ENCODE results near the gene GBP3.
"Not testable (repeated sequence)": the region's sequence is repeated elsewhere in the genome, so short reads cannot be mapped to it uniquely, and the experiment has no call there.

The GBP3 gene

DNA sequence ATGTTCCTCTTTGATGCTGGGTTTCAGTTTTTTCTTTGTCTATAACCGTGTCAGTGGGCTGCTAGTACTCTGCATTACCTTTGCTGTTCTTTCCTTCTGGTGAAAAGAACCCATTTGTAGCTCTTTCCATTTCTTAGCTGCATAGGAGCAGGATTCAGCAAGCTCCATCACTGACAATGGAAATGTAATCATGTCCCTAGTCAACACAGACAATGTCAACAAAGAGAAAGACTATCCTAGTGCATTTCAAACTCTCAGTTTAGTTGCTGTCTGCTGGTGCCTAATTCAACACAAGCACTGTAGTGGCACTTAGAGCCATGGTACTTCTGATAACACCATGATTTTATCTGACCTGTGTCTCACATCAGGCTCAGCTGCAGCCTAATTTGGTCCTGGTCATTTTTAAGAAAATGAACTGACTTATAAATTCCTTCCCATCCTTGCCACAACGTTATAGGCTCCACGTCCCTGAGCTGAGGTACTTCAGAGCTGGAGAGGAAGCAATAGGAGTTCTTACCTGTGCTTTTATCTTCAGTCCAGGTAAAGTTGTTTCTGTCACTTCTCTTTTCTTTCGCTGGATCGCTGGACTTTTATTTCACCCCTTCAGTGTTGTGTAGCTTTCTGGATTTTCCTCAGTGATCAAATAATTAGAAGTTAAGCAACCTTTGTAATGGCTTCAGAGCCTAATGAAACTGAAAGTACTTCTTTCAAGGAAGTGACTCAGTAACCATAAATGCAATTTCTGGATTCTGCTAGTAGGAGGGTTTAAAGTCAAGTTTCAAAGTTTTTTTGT lies at the start of gene GBP3:
Gene GBP3 (minus strand): TSS at position 700 of the 793 bp plus-strand sequence. CDS start 2,145 bp downstream, outside the sequence.
- FAIRE-seq, result peak; percentile 82

DNA sequence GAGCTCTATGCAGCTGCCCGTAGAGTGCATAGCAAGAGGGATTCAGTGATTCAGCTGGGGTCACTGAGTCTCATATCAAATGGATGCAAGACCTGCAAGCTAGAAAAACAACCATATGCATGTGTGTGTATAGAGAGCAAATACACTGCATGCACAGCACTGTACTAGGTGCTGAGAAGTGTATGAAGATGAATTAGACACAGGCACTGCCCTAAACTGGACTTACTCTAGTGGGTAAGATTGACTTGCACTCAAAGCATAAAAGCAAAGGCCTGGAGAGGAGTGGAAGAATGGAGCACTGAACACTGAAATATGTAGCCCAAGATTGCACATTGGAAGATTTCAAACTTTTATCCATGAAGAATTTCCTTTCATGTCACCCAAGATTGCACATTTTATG lies 47.8 kb upstream of the GBP3 start:
- FAIRE-seq, result no peak

DNA sequence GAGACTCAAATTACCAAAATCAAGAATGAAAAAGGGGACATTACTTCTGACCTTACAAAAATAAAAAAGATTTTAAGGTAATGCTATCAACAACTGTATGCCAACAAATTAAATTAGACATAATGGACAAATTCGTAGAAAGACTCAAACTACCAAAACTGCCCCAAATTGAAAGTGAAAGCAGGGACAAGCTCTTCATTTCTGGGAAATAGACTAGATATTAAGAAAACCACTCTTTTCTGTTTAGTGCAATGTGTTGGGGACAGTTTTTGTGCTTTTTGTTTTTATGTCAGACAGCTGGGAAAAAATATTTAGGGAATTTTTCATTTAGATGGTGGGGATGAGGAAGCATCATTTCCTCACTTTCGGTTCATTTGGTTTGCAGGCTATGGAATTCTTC lies 47.3 kb upstream of the GBP3 start:
- FAIRE-seq, result no peak

DNA sequence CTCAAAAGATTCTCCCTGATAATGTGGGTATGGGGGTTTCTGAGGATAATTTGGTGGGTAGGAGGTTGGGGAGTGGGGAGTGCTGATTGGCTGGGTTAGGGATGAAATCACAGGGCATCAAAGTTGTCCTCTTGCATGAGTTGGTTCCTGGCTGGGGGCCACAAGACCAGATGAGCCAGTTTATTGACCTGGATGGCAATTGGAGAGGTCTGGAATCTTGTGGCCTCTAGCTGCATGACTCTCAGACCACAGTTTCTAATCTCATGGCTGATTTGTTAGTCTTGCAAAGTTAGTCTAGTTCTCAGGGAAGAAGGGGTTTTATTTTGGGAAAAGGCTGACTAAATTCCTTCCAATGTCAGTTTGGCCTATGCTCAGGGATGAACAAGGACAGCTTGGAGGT lies 45.6 kb upstream of the GBP3 start:
- no peak for FAIRE-seq

- peak; percentile 97 for FAIRE-seq
Observed at GRCh38 chr1:89065079-89065868, 42.6 kb upstream of the GBP3 start, which contains the start of gene GBP1. Gene GBP1 (minus strand): TSS chr1:89065208. CDS start chr1:89063234, 1,974 bp downstream.

DNA sequence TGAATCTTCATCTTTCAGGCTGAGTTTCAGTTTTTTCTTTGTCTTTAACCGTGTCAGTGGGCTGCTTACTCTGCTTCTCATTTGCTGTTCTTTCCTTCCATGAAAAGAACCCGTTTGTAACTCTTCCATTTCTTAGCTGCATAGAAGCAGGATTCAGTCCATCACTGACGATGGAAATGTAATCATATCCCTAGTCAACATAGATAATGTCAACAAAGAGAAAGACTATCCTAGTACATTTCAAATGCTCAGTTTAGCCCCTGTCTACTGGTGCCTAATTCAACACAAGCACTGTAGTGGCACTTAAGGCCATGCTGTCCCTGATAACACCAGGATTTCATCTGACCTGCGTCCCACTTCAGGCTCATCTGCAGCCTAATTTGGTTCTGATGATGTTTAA lies 42.0 kb upstream of the GBP3 start:
- FAIRE-seq, result no peak

DNA sequence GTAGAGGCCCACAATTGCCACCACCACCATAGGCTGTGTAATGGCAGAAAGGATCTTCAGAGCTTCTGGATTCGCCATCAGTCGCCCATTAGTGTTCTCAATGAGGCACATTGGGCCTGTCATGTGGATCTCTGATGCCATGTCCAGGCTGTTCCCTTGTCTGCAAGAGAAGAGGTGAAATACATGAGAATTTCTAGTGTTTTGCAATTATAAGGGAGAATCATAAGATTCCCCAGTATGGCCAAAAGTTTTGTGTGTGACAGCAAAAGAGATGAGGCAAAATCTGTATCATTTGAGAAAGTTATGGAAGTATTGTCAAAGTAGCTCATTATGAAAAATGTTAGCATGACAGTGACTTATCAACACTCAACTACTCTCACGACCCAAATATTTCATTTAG lies 40.4 kb upstream of the GBP3 start:
- FAIRE-seq, result no peak

- FAIRE-seq, result no peak
Observed at GRCh38 chr1:89060091-89060490, 37.4 kb upstream of the GBP3 start.

- FAIRE-seq, result no peak
Observed at GRCh38 chr1:89051955-89052312, 29.3 kb upstream of the GBP3 start.

- no peak for FAIRE-seq
Observed at GRCh38 chr1:89051300-89051954, 28.8 kb upstream of the GBP3 start.

DNA sequence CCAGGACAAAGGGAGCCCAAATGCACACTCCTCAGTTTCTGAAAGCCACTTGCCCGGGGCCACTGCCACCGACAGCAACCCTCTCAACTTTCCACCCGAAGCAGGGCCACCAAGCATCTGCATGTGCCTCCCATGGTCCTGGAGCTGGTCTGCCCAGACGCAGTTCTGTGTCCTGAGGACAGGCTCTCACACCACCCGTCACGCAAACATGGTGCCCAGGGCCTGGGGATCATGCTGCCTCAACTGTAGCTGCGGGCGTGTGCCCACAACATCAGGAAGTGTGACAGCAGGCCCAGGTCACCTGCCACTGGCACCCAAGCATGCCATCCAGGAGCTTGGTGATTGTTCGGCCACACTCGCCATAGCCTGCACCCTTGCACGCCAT lies 28.0 kb upstream of the GBP3 start:
- no peak for FAIRE-seq

DNA sequence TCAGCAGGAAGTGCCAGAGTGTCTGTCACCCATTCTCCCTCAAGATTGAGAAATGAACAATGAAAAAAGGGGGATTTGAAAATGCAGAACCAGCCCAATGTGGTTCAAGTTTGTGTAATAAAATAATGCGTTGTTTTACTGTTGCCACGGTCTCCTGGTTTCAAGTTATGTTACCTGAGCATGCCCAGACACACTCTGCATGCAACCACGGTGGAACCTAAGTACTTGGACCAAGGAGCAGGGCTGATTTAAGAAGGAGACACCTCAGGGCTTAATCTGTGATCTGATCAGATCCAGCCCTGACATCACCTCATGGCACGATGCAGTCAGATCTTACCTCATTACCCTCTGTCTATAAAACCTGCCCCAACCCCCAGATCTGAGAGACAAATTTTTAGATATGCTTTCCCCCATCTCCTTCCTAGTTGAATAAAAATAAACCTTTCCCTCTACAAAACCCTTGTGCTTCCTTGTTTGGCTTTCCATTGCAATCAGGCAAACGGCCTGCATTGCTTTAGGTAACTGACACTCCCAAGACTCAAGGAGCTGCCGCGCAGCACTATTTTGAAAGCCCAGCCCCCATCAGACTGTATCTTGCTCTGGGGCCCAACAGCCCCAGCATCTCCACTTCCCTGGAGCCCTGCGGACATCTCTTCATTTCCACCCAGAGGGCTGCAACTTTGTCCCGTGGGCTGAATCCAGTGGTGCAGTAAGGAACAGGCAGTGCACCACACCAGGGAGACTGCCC lies 27.4 kb upstream of the GBP3 start:
- not testable (repeated sequence) for FAIRE-seq

DNA sequence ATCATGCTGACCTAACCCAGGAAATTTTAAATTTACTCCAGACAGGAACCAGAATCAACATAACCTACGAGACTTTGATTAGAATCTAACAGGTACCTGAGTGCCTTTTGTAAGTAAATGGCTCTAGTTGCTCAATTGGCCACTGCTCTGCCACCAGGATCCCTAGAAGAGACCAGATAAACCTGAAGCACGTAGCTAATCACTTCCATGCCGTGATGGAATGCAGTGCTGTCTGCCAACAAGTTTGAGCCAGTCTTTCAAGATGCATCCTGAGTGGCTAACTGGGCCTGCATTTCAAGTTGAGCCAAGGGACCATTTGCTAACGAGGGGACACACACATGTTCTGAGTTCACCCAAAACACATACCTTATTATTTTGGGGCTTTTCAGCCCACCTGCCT lies 26.5 kb upstream of the GBP3 start:
- not testable (repeated sequence) for FAIRE-seq

DNA sequence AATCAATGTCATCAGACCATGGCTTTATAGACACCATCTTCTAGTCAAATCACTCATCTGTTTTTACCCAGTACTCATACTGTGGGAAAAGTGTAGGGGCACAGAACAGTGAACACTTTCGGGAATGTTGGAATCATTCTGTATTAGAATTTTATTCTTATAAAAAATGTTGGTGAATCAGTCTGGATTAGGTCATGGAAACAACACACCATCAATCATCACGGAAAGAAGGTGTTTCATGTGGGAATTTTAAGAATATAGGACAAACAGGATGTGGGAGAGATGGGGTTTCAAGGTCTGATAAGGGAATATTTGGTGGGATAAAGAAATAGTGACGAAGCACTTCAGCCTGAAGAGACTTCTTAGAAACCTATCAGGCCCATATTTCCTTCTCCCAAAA lies 25.1 kb upstream of the GBP3 start:
- no peak for FAIRE-seq

DNA sequence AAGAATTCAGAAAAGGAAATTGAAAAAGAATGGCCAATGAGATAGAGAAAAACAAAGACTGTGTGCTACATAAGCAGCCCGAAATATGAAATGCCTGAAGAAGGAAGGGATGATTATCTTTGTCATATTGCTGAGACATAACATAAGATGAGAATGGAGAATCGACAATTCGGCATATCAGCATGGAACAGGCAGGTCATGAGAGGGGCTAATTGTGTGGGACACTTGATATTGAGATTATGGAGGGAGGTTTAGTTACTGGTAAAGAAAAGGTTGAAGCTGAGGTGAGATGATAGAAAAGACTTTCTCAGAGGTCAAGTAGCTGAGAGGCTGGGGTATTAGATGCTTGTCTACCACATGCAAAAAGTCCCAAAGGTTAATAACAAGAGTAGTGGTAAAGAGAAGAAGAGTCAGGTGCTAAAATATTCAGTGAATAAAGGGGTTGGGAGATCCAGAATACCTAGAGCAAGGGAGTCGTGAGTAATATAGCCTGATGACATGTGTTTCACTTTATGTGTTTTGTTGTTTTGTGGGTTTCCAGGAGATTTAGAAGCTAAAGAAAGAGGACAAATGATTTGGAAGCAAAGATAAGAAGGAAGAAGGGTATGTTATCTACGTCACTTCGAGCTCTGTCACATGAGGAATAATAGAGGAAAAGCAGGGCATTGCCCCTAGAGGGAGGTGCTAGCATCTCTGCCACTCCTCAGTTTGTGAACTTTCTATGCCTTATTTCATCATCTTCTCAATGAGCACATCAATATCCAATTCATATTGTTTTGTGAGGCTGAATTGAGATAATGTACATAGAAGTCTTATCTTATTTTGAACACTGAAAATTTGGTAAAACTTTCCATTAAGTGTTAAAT lies 23.9 kb upstream of the GBP3 start:
- not testable (repeated sequence) for FAIRE-seq

DNA sequence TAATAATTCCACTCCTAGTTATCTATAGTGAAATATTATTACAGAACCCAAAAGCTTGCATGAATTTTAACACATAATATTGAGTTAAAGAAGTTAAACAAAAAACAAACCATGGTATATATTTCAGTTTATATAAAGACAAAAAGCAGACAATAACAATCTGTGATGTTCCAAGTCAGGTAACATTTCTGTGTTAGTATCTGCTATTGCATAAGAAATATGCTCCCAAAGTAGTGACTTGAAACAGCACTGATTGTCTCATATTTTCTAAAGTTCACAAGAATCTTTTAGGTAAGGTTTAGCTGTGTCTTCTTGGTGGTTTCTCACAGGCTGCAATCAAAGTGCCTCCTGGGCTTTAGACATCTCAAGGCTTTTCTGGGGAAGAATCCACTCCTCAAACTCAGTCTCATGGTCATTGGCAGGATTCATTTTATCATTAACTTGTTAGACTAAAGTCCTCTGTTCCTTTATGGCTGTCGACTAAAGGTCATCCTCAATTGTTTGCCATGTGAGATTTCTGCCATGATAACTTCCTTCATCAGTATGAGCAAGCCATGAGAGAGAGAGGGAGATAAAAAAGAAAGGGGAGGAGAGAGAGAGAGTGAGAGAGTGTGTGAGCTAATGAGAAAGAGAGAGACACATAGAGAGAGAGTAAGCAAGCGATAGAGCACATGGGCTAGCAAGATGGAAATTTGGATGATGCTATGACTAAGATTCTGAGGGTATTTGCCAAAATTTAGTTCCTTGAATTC lies 22.5 kb upstream of the GBP3 start:
- no peak for FAIRE-seq

GRCh38 chr1:89043940-89044339 lies 21.3 kb upstream of the GBP3 start:
- no peak for FAIRE-seq

GRCh38 chr1:89042491-89042890 lies 19.8 kb upstream of the GBP3 start:
- FAIRE-seq, result no peak

DNA sequence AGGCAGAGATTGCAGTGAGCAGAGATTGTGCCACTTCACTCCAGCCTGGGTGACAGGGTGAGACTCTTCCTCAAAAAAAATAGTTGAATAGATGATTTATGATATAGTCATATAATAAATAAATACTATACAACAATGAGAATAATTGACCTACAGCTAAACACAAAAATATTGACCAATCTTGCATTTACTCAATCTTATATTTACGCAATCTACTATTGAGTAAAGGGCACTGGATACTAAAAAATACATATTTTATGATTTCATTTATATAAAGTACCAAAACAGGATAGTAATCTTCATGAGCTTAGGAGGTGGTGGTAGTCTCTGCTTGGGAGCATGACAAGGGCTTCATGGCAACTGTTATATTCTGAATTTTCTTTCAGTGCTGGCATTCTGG lies 19.1 kb upstream of the GBP3 start:
- no peak for FAIRE-seq

DNA sequence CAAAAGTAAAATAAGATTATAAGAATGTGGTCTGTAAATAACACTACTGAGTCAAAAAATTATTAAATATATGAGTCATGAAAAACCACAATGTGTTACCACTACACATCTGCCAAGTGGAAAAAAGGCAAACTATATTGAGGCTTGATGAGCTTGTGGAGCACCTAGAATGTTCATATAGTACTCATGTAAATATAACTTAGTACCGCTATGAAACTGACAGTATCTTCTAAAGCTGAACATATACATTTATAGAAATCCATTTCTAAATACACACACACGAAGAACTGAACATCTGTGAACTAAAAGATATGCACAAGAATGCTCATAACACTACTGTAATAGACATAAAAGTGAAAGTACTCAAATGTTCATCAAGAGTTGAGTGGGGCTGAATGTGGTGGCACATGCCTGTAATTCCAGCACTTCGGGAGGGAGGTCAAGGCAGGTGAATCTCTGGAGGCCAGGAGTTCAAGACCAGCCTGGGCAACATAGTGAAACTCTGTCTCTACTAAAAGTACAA lies 18.5 kb upstream of the GBP3 start:
- no peak for FAIRE-seq

GRCh38 chr1:89040315-89040626 lies 17.6 kb upstream of the GBP3 start:
- no peak for FAIRE-seq
